ENCODE measurements around the gene CTDSPL. TPM values are rescaled to one million over a fixed set of nuclear protein-coding genes. Genes with fewer than 3 reads are reported as not detected.

Gene CTDSPL
- total RNA-seq, 1 donor from 2014 or later, result 72.7 TPM

DNA sequence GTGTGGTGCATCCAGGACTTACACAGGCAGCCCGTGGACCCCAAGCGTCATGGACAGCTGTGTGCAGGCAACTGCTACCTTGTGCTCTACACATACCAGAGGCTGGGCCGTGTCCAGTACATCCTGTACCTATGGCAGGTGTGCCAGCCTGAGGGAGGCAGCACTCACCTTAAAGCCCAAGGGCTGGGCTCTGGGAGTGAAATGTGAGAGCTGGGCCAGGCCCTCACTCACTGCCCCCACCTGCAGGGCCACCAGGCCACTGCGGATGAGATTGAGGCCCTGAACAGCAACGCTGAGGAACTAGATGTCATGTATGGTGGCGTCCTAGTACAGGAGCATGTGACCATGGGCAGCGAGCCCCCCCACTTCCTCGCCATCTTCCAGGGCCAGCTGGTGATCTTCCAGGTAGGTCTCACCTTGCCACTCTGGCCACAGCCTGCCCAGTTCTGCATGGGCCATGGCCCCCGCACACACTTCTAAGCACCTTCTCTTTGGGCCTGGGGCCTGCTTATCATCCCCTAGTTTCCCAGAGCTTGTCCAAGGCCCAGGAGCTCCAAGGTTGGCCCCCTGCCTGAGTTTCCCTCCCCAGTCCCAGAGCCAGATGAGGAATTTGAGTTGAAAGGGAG, 139.9 kb downstream of the CTDSPL start:
- DNase-seq (ENCODE audit: extremely low spot score, unreplicated experiment), result no peak
- no peak overlapping the region for H3K4me3 Mint-ChIP-seq
- no peaks in the 10 kb centered on the region for H3K27me3 Mint-ChIP-seq
- peaks cover 29% of the 10 kb centered on the region for H3K4me1 Mint-ChIP-seq (ENCODE audit: unreplicated experiment)
- H3K27ac Mint-ChIP-seq, result no peak overlapping the region
- no peaks in the 10 kb centered on the region for H3K9me3 Mint-ChIP-seq
- peaks cover 11% of the 10 kb centered on the region for H3K36me3 Mint-ChIP-seq
- TF ChIP-seq, protein P1, sequence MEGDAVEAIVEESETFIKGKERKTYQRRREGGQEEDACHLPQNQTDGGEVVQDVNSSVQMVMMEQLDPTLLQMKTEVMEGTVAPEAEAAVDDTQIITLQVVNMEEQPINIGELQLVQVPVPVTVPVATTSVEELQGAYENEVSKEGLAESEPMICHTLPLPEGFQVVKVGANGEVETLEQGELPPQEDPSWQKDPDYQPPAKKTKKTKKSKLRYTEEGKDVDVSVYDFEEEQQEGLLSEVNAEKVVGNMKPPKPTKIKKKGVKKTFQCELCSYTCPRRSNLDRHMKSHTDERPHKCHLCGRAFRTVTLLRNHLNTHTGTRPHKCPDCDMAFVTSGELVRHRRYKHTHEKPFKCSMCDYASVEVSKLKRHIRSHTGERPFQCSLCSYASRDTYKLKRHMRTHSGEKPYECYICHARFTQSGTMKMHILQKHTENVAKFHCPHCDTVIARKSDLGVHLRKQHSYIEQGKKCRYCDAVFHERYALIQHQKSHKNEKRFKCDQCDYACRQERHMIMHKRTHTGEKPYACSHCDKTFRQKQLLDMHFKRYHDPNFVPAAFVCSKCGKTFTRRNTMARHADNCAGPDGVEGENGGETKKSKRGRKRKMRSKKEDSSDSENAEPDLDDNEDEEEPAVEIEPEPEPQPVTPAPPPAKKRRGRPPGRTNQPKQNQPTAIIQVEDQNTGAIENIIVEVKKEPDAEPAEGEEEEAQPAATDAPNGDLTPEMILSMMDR (conservative IDR thresholded peaks at IDR 0.05), result peak; percentile 34

DNA sequence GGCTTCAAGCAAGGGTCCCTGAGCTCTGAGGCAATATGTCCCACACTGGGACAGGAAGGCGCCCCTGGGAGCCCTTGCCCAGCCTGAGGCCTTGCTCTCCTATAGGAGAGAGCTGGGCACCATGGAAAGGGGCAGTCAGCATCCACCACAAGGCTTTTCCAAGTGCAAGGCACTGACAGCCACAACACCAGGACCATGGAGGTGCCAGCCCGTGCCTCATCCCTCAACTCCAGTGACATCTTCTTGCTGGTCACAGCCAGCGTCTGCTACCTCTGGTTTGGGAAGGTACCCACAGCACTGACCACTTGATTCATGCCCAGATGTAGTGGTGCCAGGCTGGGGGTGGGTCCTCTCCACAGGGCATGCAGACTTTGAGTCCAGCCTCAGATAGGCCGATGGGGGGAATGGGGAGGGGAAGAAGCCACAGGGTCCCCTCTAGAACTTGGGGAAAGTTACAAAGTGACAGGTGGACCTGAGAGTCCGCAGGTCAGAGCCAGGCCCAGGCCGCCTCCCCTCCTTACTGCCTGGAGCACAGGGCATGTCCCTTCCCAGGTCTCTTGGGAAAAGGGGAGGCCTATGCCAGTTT, 140.7 kb downstream of the CTDSPL start:
- no peak for DNase-seq (ENCODE audit: extremely low spot score, unreplicated experiment)
- no peak overlapping the region for H3K27ac Mint-ChIP-seq
- H3K27me3 Mint-ChIP-seq, result no peaks in the 10 kb centered on the region
- peaks cover 8% of the 10 kb centered on the region for H3K36me3 Mint-ChIP-seq
- no peaks in the 10 kb centered on the region for H3K9me3 Mint-ChIP-seq
- TF ChIP-seq, protein P1 (conservative IDR thresholded peaks at IDR 0.05), result no peak
- peaks cover 23% of the 10 kb centered on the region for H3K4me1 Mint-ChIP-seq (ENCODE audit: unreplicated experiment)
- no peak overlapping the region for H3K4me3 Mint-ChIP-seq

DNA sequence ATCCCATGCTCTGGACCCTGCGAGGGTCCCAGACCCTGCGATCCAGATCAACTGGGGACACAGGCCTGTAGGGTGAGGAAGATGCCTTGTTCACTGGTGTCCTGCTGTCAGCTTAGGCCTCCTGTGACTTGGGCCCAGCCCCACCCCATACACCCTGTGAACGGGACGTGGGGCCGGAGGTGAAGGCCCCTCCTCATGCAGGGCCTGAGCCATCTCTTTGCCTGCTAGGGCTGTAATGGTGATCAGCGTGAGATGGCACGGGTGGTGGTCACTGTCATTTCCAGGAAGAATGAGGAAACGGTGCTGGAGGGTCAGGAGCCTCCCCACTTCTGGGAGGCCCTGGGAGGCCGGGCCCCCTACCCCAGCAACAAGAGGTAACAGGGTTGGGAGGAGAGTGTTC, 141.3 kb downstream of the CTDSPL start:
- TF ChIP-seq, protein P1 (conservative IDR thresholded peaks at IDR 0.05), result no peak
- Mint-ChIP-seq H3K4me3 (no peak overlapping the region), H3K27ac (no peak overlapping the region), H3K4me1 (ENCODE audit: unreplicated experiment) (peaks cover 23% of the 10 kb centered on the region), H3K9me3 (no peaks in the 10 kb centered on the region), H3K27me3 (no peaks in the 10 kb centered on the region), H3K36me3 (peaks cover 8% of the 10 kb centered on the region)
- no peak for DNase-seq (ENCODE audit: extremely low spot score, unreplicated experiment)

DNA sequence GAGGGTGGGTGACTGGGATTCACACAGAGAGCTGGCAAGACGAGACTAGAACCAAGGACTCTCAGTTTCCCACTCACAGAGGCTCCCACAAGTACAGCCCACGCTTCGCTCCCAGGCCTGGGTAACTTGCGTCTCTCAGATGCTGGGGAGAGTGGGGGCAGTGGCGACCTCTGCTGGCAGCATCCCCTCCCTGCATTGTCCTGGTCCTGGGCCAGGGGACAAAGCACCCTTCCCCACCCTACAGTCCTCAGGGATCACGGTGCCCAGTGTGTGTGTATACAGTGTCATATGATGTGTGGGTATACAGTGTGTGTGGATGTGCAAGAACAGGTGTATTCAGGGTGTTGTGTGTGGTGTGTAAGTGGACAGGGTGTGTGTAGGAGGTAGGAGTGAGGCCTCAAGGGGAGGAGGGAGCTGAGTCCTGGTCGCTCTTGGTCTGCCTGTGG, 141.7 kb downstream of the CTDSPL start:
- no peak for DNase-seq (ENCODE audit: extremely low spot score, unreplicated experiment)
- Mint-ChIP-seq H3K4me3 (no peak overlapping the region), H3K9me3 (no peaks in the 10 kb centered on the region), H3K36me3 (peaks cover 8% of the 10 kb centered on the region), H3K27ac (peak overlapping the region; percentile 30), H3K27me3 (no peaks in the 10 kb centered on the region), H3K4me1 (ENCODE audit: unreplicated experiment) (peaks cover 23% of the 10 kb centered on the region)
- TF ChIP-seq, protein P1 (conservative IDR thresholded peaks at IDR 0.05), result peak; percentile 96

DNA sequence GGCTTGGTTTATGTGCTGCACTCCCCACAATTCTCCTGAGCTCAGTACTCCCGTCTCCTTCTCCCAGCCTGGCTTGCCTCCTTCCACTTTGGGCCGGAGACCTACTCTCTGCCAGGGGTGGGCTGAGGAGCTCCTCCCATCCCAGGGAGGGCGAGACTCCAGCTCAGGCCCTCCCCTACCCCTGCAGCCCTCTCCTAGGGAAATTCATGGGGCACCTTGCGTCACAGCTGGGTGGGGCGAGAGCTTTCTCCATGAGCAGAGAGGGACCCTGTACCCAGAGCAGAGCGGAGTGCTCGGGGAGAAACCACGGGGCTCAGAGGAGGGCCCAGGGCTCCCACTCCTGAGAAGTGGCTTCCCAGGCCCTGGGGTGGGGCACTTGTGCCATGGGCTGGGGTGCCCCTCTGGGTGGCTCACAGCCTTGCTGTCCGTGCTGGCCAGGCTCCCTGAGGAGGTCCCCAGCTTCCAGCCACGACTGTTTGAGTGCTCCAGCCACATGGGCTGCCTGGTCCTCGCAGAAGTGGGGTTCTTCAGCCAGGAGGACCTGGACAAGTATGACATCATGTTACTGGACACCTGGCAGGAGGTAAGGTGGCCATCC, 142.2 kb downstream of the CTDSPL start:
- Mint-ChIP-seq H3K4me3 (peak overlapping the region; percentile 50), H3K36me3 (peaks cover 8% of the 10 kb centered on the region), H3K4me1 (ENCODE audit: unreplicated experiment) (peaks cover 23% of the 10 kb centered on the region), H3K9me3 (no peaks in the 10 kb centered on the region), H3K27ac (peak overlapping the region; percentile 86), H3K27me3 (no peaks in the 10 kb centered on the region)
- TF ChIP-seq, protein P1 (conservative IDR thresholded peaks at IDR 0.05), result no peak
- no peak for DNase-seq (ENCODE audit: extremely low spot score, unreplicated experiment)

Measured in type B pancreatic cell (in vitro differentiated cells).